NCI-H1436 treated with DMSO at 0.1 percent for 48 hours (cell line): Measurements from ENCODE around the gene CFAP99.

Experiments
- DNase-seq: peaks from one replicate; lab custom pipeline; 2025; lab: John Stamatoyannopoulos, UW

The CFAP99 gene

GRCh38 chr4:2390784-2391421, 27.9 kb upstream of the CFAP99 start:
- DNase-seq: no peak

GRCh38 chr4:2393353-2394270, 25.1 kb upstream of the CFAP99 start:
- DNase-seq: no peak

DNA sequence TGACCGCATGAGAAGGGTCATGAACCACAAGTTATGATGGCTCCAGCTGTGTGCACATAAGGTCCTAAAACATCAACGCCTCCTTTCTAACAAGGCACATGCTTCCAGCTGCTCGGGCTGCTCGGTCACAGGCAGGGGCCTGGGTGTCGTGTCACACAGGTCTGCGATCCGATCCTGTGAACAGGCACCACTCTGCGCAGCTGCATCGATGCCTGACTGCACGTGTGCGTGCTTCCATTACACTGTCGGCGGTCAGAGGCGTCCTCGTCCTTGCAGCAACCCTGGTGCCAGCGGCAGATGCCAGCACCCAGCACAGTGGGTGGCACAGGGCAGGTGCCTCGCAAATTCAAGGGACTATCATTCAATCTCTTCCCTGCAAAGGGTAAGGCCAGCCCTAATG, 24.2 kb upstream of the CFAP99 start:
- DNase-seq: no peak

DNA sequence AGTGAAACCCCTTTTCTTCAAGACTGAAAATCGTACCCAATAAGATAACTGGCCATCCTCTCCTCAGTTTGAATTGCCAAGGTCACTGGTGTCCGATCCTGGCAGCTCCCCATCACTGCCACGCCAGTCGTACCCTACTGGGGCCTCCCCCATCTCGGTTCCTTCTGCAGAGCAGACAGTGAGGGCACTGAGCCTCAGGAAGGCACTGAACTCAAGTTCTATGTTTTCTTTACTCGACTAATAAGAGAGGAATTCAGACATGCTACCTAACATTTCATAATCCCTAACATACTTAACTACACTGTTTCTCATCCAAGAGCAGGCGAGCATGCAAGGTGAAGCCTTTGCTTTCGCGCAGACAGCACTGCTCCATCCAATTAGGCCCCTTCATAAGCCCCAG, 23.7 kb upstream of the CFAP99 start:
- DNase-seq: no peak

DNA sequence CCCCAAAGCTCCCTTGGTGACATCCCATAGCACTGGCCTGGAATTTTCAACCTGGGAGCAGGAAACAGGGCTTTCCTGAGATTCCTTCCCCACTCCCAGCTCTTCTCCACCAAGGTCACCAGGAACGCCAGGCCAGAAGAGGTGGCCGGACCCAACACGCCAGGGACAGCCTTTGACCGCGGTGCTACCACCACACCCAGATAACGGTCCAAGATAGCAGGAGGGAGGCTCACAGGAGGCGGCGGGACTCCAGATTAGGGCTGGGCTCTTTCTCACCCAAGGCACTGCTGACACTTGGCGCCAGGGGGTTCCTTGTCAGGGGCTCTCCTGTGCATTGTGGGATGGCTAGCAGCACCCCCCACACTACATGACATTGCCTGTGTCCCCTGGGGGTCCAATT, 23.2 kb upstream of the CFAP99 start:
- DNase-seq: no peak

DNA sequence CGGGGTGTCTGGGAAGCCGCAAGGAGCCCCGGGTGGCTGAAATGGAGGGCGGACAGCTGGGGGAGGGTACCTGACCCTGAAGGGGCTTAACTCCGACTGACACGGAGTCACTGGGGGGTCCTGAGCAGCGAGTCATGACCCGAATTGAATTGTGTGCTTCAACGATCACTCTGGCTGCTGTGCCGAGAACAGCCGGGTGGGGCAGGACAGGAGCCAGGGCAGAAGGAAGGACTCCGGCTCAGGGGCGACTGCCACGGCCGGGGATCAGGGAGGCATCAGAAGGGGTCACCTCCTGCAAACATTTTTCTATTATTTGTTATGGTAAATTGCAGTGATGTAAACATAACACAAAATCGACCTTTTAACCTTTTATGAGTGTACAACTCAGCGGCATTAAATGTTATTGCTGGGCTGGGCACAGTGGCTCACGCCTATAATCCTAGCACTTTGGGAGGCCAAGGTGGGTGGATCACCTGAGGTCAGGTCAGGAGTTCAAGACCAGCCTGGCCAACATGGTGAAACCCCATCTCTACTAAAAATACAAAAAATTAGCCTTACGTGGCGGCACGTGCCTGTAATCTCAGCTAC, 21.9 kb upstream of the CFAP99 start:
- no peak for DNase-seq

DNA sequence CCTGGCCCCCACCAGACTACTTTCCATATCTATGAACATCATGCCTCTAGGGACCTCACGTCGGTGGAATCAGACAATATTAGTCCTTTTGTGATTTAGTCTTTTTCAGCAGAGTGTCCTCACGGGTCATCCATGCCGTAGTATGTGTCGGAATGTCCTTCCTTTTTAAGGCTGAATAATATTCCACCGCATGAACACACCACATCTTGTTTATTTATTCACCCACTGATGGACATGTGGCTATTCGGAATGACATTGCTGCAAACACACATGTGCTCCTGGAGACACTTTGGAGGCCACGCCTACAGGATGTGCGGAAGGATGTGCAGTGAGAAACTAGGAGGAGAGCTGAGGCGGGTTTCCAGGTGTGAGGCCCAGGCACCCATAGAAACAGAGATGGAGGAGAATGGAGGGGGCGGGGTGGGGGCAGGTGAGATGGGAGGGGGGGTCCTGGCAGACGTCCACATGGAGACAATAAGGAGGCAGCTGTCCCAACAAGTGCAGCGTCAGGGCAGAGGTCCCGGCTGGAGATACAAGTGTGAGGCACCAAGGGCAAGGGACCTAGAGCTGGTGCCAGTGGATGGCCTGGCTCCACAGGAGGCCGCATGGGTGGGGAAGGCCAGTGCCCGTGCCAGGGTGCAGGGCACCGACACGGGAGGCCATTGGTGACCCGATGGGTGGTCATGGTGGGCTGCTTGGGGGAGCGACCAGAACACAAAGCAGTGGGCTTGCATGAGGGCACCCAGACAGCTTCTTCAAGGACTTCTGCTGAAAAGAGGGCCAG, 21.0 kb upstream of the CFAP99 start:
- DNase-seq: no peak

GRCh38 chr4:2399216-2399615, 19.5 kb upstream of the CFAP99 start:
- DNase-seq: no peak

DNA sequence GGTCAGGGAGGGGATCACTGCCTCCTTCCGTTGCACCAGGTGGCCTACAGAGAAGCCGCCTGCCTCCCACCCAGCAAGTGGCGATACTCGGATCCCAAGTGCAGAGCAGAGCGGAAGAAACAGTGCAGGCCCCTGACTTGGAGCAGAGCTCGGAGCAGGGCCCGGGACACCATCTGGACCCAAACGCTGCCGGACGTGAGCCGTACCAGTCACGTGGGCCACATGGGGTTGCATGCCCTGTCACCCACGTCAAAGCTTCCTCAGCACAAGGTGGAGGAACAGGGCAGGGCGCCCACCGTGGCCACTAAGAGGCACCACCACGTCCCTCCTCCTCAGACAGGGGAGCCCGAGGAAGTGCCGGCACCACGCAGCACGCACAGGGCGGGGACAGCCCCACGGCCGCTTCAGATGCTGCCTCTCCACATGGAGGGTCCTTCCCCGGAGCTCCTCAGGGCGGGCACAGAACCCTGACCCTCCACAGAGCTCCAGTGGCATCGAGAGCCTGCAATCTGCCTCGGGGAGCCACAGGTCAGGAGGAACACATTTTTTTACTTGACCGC, 19.0 kb upstream of the CFAP99 start:
- DNase-seq: no peak

GRCh38 chr4:2400841-2401609, 17.7 kb upstream of the CFAP99 start:
- DNase-seq: no peak

DNA sequence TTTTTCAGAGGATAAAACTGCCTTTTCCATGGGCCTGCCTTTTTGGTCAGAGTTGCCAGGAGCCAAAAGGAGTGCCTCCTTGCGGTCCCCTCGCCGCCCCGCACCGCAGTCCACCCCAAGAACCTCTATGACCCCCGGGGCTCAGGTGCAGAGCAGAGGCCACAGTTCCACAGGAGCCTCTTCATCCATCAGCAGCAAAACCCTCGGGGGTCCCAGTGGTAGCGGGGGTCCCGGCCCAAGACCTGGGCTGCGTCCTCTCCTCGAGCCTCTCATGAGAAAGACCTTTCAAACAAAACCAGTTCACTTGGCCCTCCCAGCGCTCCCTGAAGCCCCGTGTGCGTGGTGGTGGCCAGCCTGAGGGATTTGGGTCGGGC, 17.2 kb upstream of the CFAP99 start:
- no peak for DNase-seq

DNA sequence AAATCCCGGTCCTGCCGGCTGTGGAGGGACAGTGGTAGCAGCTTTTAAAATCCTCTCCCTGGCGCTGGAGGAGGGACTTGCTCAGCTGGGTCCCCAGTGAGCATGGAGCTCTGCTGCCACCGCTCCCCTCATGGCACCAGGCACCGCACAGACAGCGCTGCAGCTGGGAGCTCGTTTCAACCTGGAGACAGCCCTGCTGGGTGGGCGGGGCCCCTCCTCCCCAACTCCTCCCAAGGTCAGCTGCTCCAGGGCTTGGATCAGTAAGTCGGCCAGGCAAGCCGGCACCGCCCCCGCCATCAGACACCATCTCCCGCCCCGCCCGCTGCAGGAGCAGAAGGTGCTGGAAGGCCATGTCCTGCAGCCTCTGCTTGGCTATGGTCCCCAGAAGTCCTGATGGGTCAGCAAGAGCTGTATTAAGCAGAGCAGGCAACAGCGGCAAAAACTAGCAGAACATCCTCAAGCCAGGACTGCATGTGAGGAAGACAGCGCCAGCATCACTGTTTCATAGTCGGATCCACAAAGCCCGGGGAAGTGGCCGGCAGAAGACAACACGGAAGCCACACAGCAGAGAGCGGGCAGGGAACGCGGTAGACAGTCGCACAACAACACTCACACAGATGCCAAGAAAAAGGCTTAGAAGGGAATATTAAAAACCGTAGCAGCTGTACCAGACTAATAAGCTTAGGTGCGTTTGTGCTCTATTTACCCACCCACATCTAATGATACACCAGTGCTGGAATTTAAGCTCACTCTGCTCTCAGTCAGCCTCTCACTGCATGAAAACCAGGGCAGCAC, 16.5 kb upstream of the CFAP99 start:
- DNase-seq: no peak

DNA sequence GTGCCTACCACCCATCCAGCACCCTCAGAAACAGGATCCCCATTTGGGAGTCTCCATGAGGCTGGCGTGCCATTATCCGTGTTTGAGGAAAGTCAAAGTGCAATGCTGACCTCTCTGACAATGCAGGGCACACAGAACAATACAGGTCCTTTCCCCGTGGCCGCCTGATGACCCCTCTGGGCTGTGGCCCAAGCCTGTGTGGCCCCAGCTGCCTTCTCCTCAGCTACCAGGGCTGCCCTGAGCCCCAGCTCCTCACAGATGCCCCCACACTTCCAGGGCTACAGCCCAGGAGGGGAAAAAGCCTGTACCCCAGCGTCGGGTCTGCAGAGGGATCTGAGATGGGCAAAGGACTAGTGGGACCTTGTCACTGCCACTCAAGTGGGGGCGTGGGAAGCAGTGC, 15.8 kb upstream of the CFAP99 start:
- no peak for DNase-seq

GRCh38 chr4:2406406-2406805, 12.3 kb upstream of the CFAP99 start:
- no peak for DNase-seq

- DNase-seq: no peak
Measured at GRCh38 chr4:2406920-2407319, 11.8 kb upstream of the CFAP99 start.

DNA sequence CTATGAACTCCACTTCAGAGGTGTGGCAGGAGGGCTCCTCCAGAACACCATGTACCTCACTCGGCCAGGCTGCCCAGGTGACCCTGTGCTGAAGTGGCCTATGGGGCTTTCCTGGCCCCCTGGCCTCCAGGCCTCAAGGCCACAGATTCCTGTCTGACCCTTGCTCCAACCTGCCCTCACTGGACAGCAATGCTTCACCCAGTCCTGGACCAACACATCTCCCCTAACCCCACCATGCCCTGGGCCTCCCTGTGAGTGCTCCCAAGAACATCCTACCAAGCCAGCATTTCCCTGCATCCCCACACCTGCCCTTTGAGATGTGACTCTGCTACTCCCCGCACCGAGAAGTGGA, 10.8 kb upstream of the CFAP99 start:
- no peak for DNase-seq

- no peak for DNase-seq
Measured at GRCh38 chr4:2408401-2408958, 10.3 kb upstream of the CFAP99 start.

DNA sequence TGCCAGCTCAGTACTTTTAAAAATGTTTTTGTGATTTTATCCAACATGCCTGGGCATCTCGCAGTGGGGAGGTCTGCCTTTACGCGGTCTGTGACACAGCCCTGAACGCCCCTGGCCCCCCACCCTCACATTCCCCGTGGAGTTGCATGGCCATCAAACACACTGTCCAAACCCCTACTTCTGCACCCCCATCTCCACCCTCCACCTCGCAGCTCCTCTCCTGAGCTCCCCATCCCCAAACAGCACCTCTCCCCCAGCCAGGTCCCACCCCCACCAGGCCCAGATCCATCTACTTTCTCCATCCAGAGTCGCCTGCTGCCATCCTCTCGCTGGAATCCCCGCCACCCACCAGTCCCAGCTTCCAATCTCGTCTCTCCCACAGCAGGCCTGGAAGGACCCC, 9.8 kb upstream of the CFAP99 start:
- DNase-seq: no peak

- DNase-seq: no peak
Measured at GRCh38 chr4:2409381-2409783, 9.4 kb upstream of the CFAP99 start.

GRCh38 chr4:2411786-2412510, 6.8 kb upstream of the CFAP99 start:
- DNase-seq: no peak
